ENCODE results near the gene CNTN1. TPM values are rescaled to one million over a fixed set of nuclear protein-coding genes. Genes with fewer than 3 reads are reported as not detected.

The CNTN1 gene
- polyA plus RNA-seq, 1 of the 3 experiments (the other 2 are of a cell fraction): 0.13 TPM

- TF ChIP-seq ZBTB33 (IDR thresholded peaks at IDR 0.05; ENCODE audit: borderline replicate concordance, low read depth) (no peak), MEF2A (IDR thresholded peaks at IDR 0.05; ENCODE audit: borderline replicate concordance, low read depth) (no peak), RAD21 (IDR thresholded peaks at IDR 0.05; ENCODE audit: low read length) (no peak), NFIC (IDR thresholded peaks at IDR 0.05; ENCODE audit: borderline replicate concordance) (no peak), NRF1 (IDR thresholded peaks at IDR 0.05; ENCODE audit: low read depth, low read length) (no peak), RFX5 (IDR thresholded peaks at IDR 0.05; ENCODE audit: low read length) (no peak), FOSL2 (IDR thresholded peaks at IDR 0.05; ENCODE audit: borderline replicate concordance, low read depth) (no peak), REST (IDR thresholded peaks at IDR 0.05; ENCODE audit: low read depth, low read length) (no peak)
Observed at GRCh38 chr12:40646911-40647310, 45.3 kb upstream of the CNTN1 start (continued).

GRCh38 chr12:40647651-40648050, 44.6 kb upstream of the CNTN1 start:
- 3% methylated on average over 2 of the region's 2 CpGs for WGBS (ENCODE audit: low lambda C conversion rate)
- CTCF ChIA-PET: no interaction called here
- Histone ChIP-seq H3K9me2 (no peaks in the 10 kb centered on the region), H3K4me2 (no peak overlapping the region), H3K36me3 (replicated peaks in 1 of 2; ENCODE audit: control insufficient read depth in 1 of 2, insufficient read depth in 2 of 2, low read length in 1 of 2) (no peaks in the 10 kb centered on the region), H3K9ac (no peak overlapping the region), H2AFZ (ENCODE audit: low read depth) (no peak overlapping the region), H3F3A (replicated peaks; ENCODE audit: insufficient read depth) (no peaks in the 10 kb centered on the region), H3K79me2 (ENCODE audit: insufficient read depth) (no peaks in the 10 kb centered on the region), H3K27me3 (ENCODE audit: insufficient read depth) (no peaks in the 10 kb centered on the region), H4K20me1 (ENCODE audit: insufficient read depth) (no peaks in the 10 kb centered on the region), H3K9me3 (no peaks in the 10 kb centered on the region), H3K4me3 (ENCODE audit: low read depth in 2 of 2, low read length in 1 of 2) (no peak overlapping the region), H3K27ac (ENCODE audit: low read depth in 2 of 2, low read length in 1 of 2) (no peak overlapping the region), H3K4me1 (ENCODE audit: control insufficient read depth in 1 of 2, insufficient read depth in 2 of 2, low read depth in 1 of 2, low read length in 1 of 2) (no peaks in the 10 kb centered on the region; a peak in 1 of 4 replicates)
- POLR2A ChIA-PET: no interaction called here
- no peak for DNase-seq
- TF ChIP-seq JUND (IDR thresholded peaks at IDR 0.05) (no peak), FOXM1 (IDR thresholded peaks at IDR 0.05; ENCODE audit: low read depth) (no peak), FOSL2 (IDR thresholded peaks at IDR 0.05; ENCODE audit: borderline replicate concordance, low read depth) (no peak), SMC3 (IDR thresholded peaks at IDR 0.05; ENCODE audit: low read depth, low read length) (no peak), ZBTB33 (IDR thresholded peaks at IDR 0.05; ENCODE audit: borderline replicate concordance, low read depth) (no peak), GABPA (IDR thresholded peaks at IDR 0.05; ENCODE audit: low read depth) (no peak), EZH2phosphoT487 (IDR thresholded peaks at IDR 0.05; ENCODE audit: borderline replicate concordance, low read depth) (no peak), RCOR1 (IDR thresholded peaks at IDR 0.05; ENCODE audit: low read length) (no peak), TAF1 (IDR thresholded peaks at IDR 0.05; ENCODE audit: borderline replicate concordance, low read depth, low read length) (no peak), MEF2A (IDR thresholded peaks at IDR 0.05; ENCODE audit: borderline replicate concordance, low read depth) (no peak)
